Measurements from ENCODE around the gene DNMT1.

Gene DNMT1

DNA sequence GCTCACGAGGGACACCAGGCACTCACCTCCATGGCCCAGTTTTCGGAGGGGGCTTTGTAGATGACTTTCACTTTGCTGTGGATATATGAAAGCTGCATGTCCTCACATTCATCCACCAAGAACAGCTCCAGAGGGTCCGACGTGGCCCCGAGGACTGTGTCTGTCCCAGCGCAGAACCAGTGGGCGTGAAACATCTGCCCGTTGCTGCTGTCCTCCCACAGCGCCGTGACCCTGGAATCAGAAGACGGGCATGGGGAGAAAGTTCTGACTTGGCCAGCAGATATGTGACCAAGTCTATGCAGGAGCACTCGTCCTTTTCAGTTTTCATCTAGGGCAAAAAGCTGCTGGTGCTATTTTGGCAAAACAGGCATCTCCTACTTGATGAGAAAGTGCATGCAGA, 45.3 kb downstream of the DNMT1 start:
- no peak for ATAC-seq
- TF ChIP-seq CSRNP3 (CRISPR knock-in tag; IDR thresholded peaks at IDR 0.05) (no peak), PPARA (CRISPR knock-in tag; IDR thresholded peaks at IDR 0.05; ENCODE audit: borderline replicate concordance) (no peak), RARB (CRISPR knock-in tag; IDR thresholded peaks at IDR 0.05) (no peak), ZFP3 (CRISPR knock-in tag; IDR thresholded peaks at IDR 0.05) (no peak), CSDC2 (CRISPR knock-in tag; IDR thresholded peaks at IDR 0.05) (no peak), ESRRG (CRISPR knock-in tag; IDR thresholded peaks at IDR 0.05) (no peak), ISL1 (CRISPR knock-in tag; IDR thresholded peaks at IDR 0.05) (no peak), ZC3H10 (CRISPR knock-in tag; IDR thresholded peaks at IDR 0.05) (no peak), SNAI2 (CRISPR knock-in tag; IDR thresholded peaks at IDR 0.05) (no peak), ZNF8 (CRISPR knock-in tag; IDR thresholded peaks at IDR 0.05) (no peak), TOX (CRISPR knock-in tag; IDR thresholded peaks at IDR 0.05; ENCODE audit: borderline replicate concordance) (no peak), BACH2 (CRISPR knock-in tag; IDR thresholded peaks at IDR 0.05; ENCODE audit: borderline replicate concordance) (no peak), ZNF70 (CRISPR knock-in tag; IDR thresholded peaks at IDR 0.05) (no peak), ARNTL (CRISPR knock-in tag; IDR thresholded peaks at IDR 0.05; ENCODE audit: borderline replicate concordance, low read depth) (no peak), ZFP30 (CRISPR knock-in tag; IDR thresholded peaks at IDR 0.05) (no peak), GLIS3 (CRISPR knock-in tag; IDR thresholded peaks at IDR 0.05) (no peak), POU6F1 (CRISPR knock-in tag; IDR thresholded peaks at IDR 0.05; ENCODE audit: borderline replicate concordance, low read depth) (no peak), ZNF565 (CRISPR knock-in tag; conservative IDR thresholded peaks at IDR 0.05; ENCODE audit: low read depth) (no peak), OSR1 (CRISPR knock-in tag; IDR thresholded peaks at IDR 0.05) (no peak)
- TF ChIP-seq, protein P1, sequence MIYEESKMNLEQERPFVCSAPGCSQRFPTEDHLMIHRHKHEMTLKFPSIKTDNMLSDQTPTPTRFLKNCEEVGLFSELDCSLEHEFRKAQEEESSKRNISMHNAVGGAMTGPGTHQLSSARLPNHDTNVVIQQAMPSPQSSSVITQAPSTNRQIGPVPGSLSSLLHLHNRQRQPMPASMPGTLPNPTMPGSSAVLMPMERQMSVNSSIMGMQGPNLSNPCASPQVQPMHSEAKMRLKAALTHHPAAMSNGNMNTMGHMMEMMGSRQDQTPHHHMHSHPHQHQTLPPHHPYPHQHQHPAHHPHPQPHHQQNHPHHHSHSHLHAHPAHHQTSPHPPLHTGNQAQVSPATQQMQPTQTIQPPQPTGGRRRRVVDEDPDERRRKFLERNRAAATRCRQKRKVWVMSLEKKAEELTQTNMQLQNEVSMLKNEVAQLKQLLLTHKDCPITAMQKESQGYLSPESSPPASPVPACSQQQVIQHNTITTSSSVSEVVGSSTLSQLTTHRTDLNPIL (CRISPR knock-in tag; IDR thresholded peaks at IDR 0.05; ENCODE audit: low read depth): no peak

GRCh38 chr19:10146142-10146541, 48.6 kb downstream of the DNMT1 start:
- TF ChIP-seq CSRNP3 (CRISPR knock-in tag; IDR thresholded peaks at IDR 0.05): no peak
- no peak for TF ChIP-seq PATZ1 (CRISPR knock-in tag; IDR thresholded peaks at IDR 0.05; ENCODE audit: borderline replicate concordance)
- TF ChIP-seq ZFP30 (CRISPR knock-in tag; IDR thresholded peaks at IDR 0.05): no peak
- TF ChIP-seq ZNF8 (CRISPR knock-in tag; IDR thresholded peaks at IDR 0.05): no peak
- no peak for TF ChIP-seq BACH2 (CRISPR knock-in tag; IDR thresholded peaks at IDR 0.05; ENCODE audit: borderline replicate concordance)
- TF ChIP-seq TOX (CRISPR knock-in tag; IDR thresholded peaks at IDR 0.05; ENCODE audit: borderline replicate concordance): no peak
- no peak for TF ChIP-seq TSHZ2 (CRISPR knock-in tag; IDR thresholded peaks at IDR 0.05)
- TF ChIP-seq ZNF565 (CRISPR knock-in tag; conservative IDR thresholded peaks at IDR 0.05; ENCODE audit: low read depth): no peak
- TF ChIP-seq ZNF70 (CRISPR knock-in tag; IDR thresholded peaks at IDR 0.05): no peak
- TF ChIP-seq CSDC2 (CRISPR knock-in tag; IDR thresholded peaks at IDR 0.05): no peak
- no peak for TF ChIP-seq ZC3H10 (CRISPR knock-in tag; IDR thresholded peaks at IDR 0.05)
- no peak for TF ChIP-seq ISL1 (CRISPR knock-in tag; IDR thresholded peaks at IDR 0.05)
- TF ChIP-seq RARB (CRISPR knock-in tag; IDR thresholded peaks at IDR 0.05): no peak
- TF ChIP-seq, protein P1 (CRISPR knock-in tag; IDR thresholded peaks at IDR 0.05; ENCODE audit: low read depth): no peak
- no peak for TF ChIP-seq OSR1 (CRISPR knock-in tag; IDR thresholded peaks at IDR 0.05)
- no peak for TF ChIP-seq TCF4 (CRISPR knock-in tag; IDR thresholded peaks at IDR 0.05; ENCODE audit: borderline replicate concordance)
- no peak for TF ChIP-seq ARNTL (CRISPR knock-in tag; IDR thresholded peaks at IDR 0.05; ENCODE audit: borderline replicate concordance, low read depth)
- no peak for ATAC-seq

Measured in SK-N-SH treated with all-trans-retinoic acid at 6 μM for 48 hours (cell line).